Activated T-helper 17 cell treated with anti-CD3 and anti-CD28 coated beads, Interleukin-2, amount 50 U/mL, for 72 hours (primary cell): Measurements from ENCODE around the gene PCDHGA8. TPM values are rescaled to one million over a fixed set of nuclear protein-coding genes. Genes with fewer than 3 reads are reported as not detected.
A peak's percentile ranks its signal among the peaks of the same experiment; 100 is the strongest.
"Not testable (repeated sequence)": the region's sequence is repeated elsewhere in the genome, so short reads cannot be mapped to it uniquely, and the experiment has no call there.

Source experiments
- ATAC-seq: fragments of 150-1000 bp; cut with Tn5 transposase; replicated peaks from 2 replicates; pipeline ENCODE4 v1.10.0; 2021; ENCODE audit warnings: mild to moderate bottlenecking, moderate library complexity
- H3K27ac Mint-ChIP-seq: one replicate; pipeline ENCODE4 v1.8.0; 2022; ENCODE audit warnings: mixed read lengths
- H3K27me3 Mint-ChIP-seq: one replicate; pipeline ENCODE4 v1.8.0; 2022; ENCODE audit warnings: mixed read lengths
- H3K36me3 Mint-ChIP-seq: one replicate; pipeline ENCODE4 v1.8.0; 2022; ENCODE audit warnings: low read depth, mild to moderate bottlenecking, mixed read lengths
- H3K4me1 Mint-ChIP-seq: one replicate; pipeline ENCODE4 v1.8.0; 2022; ENCODE audit warnings: mixed read lengths
- H3K4me3 Mint-ChIP-seq: one replicate; pipeline ENCODE4 v1.8.0; 2022; ENCODE audit warnings: mild to moderate bottlenecking, mixed read lengths
- H3K9me3 Mint-ChIP-seq: one replicate; pipeline ENCODE4 v1.8.0; 2022; ENCODE audit warnings: mixed read lengths
- total RNA-seq, 2 donors: library from RNA; stranded (reverse); gene quantifications; one replicate each; pipeline ENCODE4 v1.2.3, GENCODE V29; 2022

PCDHGA8 gene
- total RNA-seq, 2 donors from 2014 or later, result not detected

DNA sequence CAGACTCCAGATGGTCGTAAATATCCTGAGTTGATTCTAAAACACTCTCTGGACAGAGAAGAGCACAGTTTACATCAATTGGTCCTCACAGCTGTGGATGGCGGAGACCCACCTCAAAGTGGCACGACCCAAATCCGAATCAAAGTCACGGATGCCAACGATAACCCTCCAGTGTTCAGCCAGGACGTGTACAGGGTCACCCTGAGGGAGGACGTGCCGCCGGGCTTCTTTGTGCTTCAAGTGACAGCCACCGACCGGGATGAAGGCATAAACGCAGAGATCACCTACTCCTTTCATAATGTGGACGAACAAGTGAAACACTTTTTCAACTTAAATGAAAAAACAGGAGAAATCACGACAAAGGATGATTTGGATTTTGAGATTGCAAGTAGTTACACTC is 31.7 kb upstream of the PCDHGA8 start:
- Mint-ChIP-seq H3K4me3 (no peak overlapping the region), H3K27me3 (peaks cover 64% of the 10 kb centered on the region), H3K4me1 (peaks cover 8% of the 10 kb centered on the region), H3K27ac (no peak overlapping the region), H3K9me3 (peaks cover 20% of the 10 kb centered on the region), H3K36me3 (peaks cover 10% of the 10 kb centered on the region)
- no peak for ATAC-seq

DNA sequence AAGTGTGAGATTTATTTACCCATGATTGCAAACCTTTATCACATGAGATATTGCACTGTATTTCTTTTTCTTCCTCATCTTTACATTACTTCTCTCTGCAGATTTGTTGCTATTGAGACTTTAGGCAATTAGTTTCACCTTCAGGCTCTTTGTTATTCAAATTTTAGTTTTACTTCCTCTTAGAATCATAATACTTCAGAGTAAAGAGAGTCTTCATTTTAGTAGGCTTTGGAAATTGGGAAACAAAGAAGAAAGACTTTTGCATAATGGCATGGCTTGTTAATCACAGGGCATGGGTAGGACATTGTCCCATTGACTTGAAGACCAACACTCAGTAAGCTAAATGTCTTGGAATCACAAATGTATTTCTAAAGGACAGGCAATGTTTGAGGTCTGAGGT is 29.7 kb upstream of the PCDHGA8 start:
- peaks cover 15% of the 10 kb centered on the region for H3K9me3 Mint-ChIP-seq
- H3K27me3 Mint-ChIP-seq, result peaks cover 56% of the 10 kb centered on the region
- no peak overlapping the region for H3K4me3 Mint-ChIP-seq
- peaks cover 10% of the 10 kb centered on the region for H3K36me3 Mint-ChIP-seq
- no peak for ATAC-seq
- no peak overlapping the region for H3K27ac Mint-ChIP-seq
- peaks cover 8% of the 10 kb centered on the region for H3K4me1 Mint-ChIP-seq

DNA sequence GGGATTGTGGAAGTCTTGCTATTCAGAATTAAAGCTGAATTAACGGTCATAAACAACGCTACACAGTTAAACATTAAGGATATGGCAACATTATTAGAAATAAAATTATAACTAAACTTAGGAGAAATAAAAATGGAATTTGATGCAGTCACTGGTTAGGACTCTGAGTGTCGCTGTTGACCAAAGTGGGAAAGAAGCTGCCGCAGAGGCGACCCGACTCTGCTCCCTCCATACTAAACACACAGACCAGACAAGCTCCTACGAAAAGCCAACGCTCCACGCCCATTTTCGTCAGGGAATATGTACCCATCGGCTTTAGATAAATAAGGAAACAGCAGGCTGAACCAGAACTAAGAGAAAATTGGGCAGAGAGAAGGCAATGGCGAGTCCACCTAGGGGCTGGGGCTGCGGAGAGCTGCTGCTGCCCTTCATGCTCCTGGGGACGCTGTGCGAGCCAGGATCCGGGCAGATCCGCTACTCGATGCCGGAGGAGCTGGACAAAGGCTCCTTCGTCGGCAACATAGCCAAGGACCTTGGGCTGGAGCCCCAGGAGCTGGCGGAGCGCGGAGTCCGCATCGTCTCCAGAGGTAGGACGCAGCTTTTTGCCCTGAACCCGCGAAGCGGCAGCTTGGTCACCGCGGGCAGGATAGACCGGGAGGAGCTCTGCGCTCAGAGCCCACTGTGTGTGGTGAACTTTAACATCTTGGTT is 28.3 kb upstream of the PCDHGA8 start, which contains the start of gene PCDHGA5:
PCDHGA5 (plus strand) TSS at position 211 of the 709 bp plus-strand sequence; CDS start at position 380, 169 bp downstream.
- Mint-ChIP-seq H3K36me3 (peaks cover 10% of the 10 kb centered on the region), H3K4me3 (no peak within 1 kb of the TSS), H3K4me1 (peaks cover 8% of the 10 kb centered on the region), H3K9me3 (peaks cover 15% of the 10 kb centered on the region), H3K27ac (no peak within 1 kb of the TSS), H3K27me3 (peaks cover 60% of the 10 kb centered on the region)
- ATAC-seq, result no peak

DNA sequence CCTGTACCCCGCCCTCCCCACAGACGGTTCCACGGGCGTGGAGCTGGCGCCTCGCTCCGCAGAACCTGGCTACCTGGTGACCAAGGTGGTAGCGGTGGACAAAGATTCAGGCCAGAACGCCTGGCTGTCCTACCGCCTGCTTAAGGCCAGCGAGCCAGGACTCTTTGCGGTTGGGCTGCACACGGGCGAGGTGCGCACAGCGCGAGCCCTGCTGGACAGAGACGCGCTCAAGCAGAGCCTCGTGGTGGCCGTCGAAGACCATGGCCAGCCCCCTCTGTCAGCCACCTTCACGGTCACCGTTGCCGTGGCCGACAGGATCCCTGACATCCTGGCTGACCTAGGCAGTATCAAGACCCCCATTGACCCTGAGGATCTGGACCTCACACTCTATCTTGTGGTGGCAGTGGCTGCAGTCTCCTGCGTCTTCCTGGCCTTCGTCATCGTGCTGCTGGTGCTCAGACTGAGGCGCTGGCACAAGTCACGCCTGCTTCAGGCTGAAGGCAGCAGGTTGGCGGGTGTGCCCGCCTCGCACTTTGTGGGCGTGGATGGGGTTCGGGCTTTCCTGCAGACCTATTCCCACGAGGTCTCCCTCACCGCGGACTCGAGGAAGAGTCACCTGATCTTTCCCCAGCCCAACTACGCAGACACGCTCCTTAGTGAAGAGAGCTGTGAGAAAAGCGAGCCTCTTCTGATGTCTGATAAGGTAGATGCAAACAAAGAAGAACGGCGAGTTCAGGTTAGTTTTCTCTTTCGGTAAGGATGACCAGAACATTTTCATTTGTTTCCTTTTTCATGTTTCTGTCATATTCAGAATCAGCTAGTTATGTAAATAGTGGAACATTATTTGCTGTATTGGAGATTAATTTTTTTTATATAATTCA is 26.2 kb upstream of the PCDHGA8 start:
- Mint-ChIP-seq H3K27me3 (peaks cover 62% of the 10 kb centered on the region), H3K9me3 (peaks cover 16% of the 10 kb centered on the region), H3K27ac (no peak overlapping the region)

DNA sequence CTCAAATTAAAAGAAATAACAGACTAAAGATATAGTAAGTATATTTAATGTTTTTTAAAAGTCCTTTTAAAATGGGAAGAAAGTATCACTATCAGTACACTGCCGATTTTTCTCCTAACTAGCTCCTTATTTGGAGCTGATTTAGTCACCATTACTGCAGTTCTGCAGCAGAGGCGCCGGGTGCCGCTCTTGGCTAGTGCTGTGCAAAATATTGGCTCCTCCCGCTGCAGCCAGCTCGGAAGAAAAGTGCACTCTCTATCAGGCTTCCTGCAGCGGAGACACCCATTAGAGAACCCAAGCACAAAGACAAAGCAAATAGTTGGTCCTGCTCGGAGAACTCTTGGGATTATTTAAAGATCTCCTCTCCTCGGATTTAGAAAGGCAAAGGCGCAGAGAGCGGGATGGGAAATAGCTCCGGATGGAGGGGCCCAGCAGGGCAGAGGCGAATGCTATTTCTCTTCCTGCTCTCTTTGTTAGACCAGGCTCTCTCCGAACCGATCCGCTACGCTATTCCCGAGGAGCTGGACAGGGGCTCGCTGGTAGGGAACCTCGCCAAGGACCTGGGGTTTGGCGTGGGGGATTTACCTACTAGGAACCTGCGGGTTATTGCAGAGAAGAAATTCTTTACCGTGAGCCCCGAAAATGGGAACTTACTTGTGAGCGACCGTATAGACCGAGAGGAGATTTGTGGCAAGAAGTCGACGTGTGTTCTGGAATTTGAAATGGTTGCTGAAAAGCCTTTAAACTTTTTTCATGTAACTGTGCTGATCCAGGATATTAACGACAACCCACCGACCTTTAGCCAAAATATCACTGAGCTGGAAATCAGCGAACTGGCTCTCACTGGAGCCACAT is 22.2 kb upstream of the PCDHGA8 start, which contains the start of gene PCDHGB3:
PCDHGB3 (plus strand) TSS at position 249 of the 855 bp plus-strand sequence; CDS start at position 402, 153 bp downstream.
- ATAC-seq, result peak; percentile 63
- Mint-ChIP-seq H3K36me3 (no peaks in the 10 kb centered on the region), H3K27me3 (peaks cover 53% of the 10 kb centered on the region), H3K4me3 (peak within 1 kb of the TSS; percentile 74), H3K27ac (no peak within 1 kb of the TSS), H3K4me1 (peaks cover 8% of the 10 kb centered on the region), H3K9me3 (peaks cover 10% of the 10 kb centered on the region)

More for the DNA sequence above, 26.2 kb upstream of the PCDHGA8 start:
- ATAC-seq, result no peak
- Mint-ChIP-seq H3K4me3 (no peak overlapping the region), H3K36me3 (peaks cover 10% of the 10 kb centered on the region), H3K4me1 (peaks cover 13% of the 10 kb centered on the region)

DNA sequence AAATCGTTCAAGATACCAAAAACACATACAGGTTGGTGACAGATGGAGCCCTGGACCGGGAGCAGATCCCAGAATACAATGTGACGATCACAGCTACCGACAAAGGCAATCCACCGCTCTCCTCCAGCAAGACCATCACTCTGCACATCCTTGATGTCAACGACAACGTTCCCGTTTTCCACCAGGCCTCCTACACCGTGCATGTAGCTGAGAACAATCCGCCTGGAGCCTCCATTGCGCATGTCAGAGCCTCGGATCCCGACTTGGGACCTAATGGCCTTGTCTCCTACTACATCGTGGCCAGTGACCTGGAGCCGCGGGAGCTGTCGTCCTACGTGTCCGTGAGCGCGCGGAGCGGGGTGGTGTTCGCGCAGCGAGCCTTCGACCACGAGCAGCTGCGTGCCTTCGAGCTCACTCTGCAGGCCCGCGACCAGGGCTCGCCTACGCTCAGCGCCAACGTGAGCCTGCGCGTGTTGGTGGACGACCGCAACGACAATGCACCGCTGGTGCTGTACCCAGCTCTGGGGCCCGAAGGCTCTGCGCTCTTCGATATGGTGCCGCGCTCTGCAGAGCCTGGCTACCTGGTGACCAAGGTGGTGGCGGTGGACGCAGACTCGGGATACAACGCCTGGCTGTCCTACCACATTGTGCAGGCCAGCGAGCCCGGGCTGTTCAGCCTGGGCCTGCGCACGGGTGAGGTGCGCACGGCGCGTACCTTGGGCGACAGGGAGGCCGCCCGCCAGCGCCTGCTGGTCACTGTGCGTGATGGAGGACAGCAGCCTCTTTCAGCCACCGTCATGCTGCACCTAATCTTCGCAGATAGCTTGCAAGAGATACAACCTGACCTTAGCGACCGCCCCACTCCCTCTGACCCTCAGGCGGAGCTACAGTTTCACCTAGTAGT is 20.6 kb upstream of the PCDHGA8 start:
- Mint-ChIP-seq H3K4me3 (no peak overlapping the region), H3K27me3 (peaks cover 46% of the 10 kb centered on the region)
- no peak for ATAC-seq

DNA sequence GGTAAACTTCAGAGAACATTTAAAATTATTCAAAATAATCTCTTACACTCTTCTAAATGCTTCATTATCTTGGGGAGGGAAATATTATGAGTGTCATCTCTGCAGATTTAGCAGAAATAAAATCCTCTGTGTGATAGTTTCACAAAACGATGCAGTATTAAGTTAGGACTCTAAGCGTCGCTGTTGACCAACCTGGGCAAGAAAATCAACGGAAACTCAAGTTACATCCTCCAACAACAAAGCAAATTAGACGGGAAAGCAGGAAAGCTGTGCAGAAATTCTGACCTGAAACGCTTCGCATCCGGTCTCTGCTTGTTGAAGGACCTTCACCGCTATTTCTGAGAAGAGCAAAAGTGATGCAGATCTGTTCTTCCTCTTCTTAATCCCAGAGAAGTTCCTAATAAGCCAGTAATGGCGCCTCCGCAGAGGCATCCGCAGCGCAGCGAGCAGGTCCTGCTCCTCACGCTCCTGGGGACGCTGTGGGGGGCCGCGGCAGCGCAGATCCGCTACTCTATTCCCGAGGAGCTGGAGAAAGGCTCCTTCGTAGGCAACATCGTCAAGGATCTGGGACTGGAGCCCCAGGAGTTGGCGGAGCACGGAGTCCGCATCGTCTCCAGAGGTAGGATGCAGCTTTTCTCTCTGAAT is 18.6 kb upstream of the PCDHGA8 start, which contains the start of gene PCDHGA6:
PCDHGA6 (plus strand) TSS at position 219 of the 645 bp plus-strand sequence; CDS start at position 412, 193 bp downstream.
- no peak for ATAC-seq
- Mint-ChIP-seq H3K4me1 (peaks cover 8% of the 10 kb centered on the region), H3K4me3 (peak within 1 kb of the TSS; percentile 44), H3K36me3 (no peaks in the 10 kb centered on the region), H3K27me3 (peaks cover 41% of the 10 kb centered on the region), H3K9me3 (peaks cover 8% of the 10 kb centered on the region), H3K27ac (no peak within 1 kb of the TSS)

More for the DNA sequence above, 20.6 kb upstream of the PCDHGA8 start:
- Mint-ChIP-seq H3K27ac (no peak overlapping the region), H3K36me3 (no peaks in the 10 kb centered on the region), H3K4me1 (peaks cover 8% of the 10 kb centered on the region), H3K9me3 (peaks cover 8% of the 10 kb centered on the region)

DNA sequence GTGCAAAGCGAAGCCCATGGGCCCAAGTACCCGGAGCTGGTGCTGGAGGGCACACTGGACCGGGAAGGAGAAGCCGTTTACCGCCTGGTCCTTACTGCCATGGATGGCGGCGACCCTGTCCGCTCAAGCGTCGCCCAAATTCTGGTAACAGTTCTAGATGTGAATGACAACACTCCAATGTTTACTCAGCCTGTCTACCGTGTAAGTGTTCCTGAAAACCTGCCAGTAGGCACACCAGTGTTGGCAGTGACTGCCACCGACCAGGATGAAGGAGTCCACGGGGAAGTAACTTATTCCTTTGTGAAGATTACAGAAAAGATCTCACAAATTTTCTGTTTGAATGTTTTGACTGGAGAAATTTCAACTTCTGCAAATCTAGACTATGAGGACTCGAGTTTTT is 17.8 kb upstream of the PCDHGA8 start:
- no peak overlapping the region for H3K4me3 Mint-ChIP-seq
- peaks cover 8% of the 10 kb centered on the region for H3K4me1 Mint-ChIP-seq
- H3K27ac Mint-ChIP-seq, result no peak overlapping the region
- H3K36me3 Mint-ChIP-seq, result no peaks in the 10 kb centered on the region
- peaks cover 8% of the 10 kb centered on the region for H3K9me3 Mint-ChIP-seq
- H3K27me3 Mint-ChIP-seq, result peaks cover 41% of the 10 kb centered on the region
- ATAC-seq, result no peak

DNA sequence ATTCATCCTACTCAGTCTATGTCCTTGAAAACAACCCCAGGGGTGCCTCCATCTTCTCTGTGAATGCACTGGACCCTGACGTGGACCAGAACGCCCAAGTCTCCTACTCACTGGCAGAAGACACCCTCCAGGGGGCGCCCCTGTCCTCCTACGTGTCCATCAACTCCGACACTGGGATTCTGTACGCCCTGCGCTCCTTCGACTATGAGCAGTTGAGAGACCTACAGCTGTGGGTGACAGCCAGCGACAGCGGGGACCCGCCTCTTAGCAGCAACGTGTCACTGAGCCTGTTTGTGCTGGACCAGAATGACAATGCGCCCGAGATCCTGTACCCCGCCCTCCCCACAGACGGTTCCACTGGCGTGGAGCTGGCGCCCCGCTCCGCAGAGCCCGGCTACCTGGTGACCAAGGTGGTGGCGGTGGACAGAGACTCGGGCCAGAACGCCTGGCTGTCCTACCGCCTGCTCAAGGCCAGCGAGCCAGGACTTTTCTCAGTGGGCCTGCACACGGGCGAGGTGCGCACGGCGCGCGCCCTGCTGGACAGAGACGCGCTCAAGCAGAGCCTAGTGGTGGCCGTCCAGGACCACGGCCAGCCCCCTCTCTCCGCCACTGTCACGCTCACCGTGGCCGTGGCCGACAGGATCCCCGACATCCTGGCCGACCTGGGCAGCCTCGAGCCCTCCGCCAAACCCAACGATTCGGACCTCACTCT is 16.8 kb upstream of the PCDHGA8 start:
- H3K27me3 Mint-ChIP-seq, result peaks cover 38% of the 10 kb centered on the region
- not testable (repeated sequence) for ATAC-seq, H3K27ac Mint-ChIP-seq, H3K4me1 Mint-ChIP-seq, H3K36me3 Mint-ChIP-seq, H3K4me3 Mint-ChIP-seq, H3K9me3 Mint-ChIP-seq

DNA sequence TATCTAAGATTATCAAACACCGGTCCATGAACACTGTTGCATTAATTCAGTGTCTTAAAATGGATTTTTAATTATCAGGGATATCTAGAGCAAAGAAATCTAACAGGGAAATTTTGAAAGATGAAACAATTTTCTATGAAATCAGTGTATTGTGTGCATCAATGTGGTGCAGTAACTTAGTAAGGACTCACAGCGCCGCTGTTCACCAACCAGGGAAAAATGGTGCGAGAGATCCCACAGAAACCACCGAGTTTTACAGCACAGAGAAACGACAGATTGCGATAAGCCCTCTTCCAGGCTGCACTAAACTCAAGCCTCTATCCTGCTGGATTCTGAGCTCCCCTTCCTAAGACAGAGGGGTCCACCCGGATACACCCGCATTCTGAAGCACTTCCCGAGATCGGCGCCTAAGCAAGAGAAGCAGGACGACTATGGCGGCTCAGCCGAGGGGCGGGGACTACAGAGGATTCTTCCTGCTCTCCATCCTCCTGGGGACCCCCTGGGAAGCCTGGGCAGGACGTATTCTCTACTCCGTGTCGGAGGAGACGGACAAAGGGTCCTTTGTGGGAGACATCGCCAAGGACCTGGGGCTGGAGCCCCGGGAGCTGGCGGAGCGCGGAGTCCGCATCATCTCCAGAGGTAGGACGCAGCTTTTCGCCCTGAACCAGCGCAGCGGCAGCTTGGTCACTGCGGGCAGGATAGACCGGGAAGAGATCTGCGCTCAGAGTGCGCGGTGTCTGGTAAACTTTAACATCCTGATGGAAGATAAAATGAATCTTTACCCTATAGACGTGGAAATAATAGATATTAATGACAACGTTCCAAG is 9.8 kb upstream of the PCDHGA8 start, which contains the start of gene PCDHGA7:
PCDHGA7 (plus strand) TSS at position 274 of the 826 bp plus-strand sequence; CDS start at position 432, 158 bp downstream.
- Mint-ChIP-seq H3K27ac (no peak within 1 kb of the TSS), H3K4me1 (no peaks in the 10 kb centered on the region), H3K4me3 (peak within 1 kb of the TSS; percentile 45), H3K9me3 (peaks cover 5% of the 10 kb centered on the region), H3K27me3 (peaks cover 49% of the 10 kb centered on the region), H3K36me3 (peaks cover 5% of the 10 kb centered on the region)
- no peak for ATAC-seq

DNA sequence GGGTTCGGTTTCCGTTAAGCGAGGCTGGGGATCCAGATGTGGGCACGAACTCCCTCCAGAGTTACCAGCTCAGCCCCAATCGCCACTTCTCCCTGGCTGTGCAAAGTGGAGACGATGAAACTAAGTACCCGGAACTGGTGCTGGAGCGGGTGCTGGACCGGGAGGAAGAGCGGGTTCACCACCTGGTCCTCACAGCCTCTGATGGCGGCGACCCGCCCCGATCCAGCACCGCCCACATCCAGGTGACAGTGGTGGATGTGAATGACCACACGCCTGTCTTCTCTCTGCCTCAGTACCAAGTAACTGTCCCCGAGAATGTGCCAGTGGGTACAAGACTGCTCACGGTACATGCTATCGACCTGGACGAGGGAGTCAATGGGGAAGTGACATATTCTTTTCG is 9.1 kb upstream of the PCDHGA8 start:
- Mint-ChIP-seq H3K27me3 (peaks cover 51% of the 10 kb centered on the region), H3K36me3 (peaks cover 6% of the 10 kb centered on the region), H3K9me3 (peaks cover 7% of the 10 kb centered on the region), H3K27ac (no peak overlapping the region), H3K4me3 (no peak overlapping the region), H3K4me1 (no peaks in the 10 kb centered on the region)
- no peak for ATAC-seq
